Measurements from ENCODE around the gene MYG1.

Gene MYG1

GRCh38 chr12:53338017-53338416, 38.5 kb downstream of the MYG1 start:
- Histone ChIP-seq H3K27ac (no peak overlapping the region), H3K9me3 (ENCODE audit: low read depth, low read length) (no peaks in the 10 kb centered on the region), H3K36me3 (ENCODE audit: insufficient read depth, low read length) (no peaks in the 10 kb centered on the region), H3K9ac (ENCODE audit: insufficient read length) (no peak overlapping the region), H3K4me3 (no peak overlapping the region)
- TF ChIP-seq POLR2AphosphoS5 (IDR thresholded peaks at IDR 0.05; ENCODE audit: borderline replicate concordance, low read depth, low read length): no peak
- TF ChIP-seq EZH2 (IDR thresholded peaks at IDR 0.05): no peak
- no peak for TF ChIP-seq FOXP2 (optimal IDR thresholded peaks at IDR 0.05; ENCODE audit: control extremely low read depth, extremely low read length, insufficient read depth)
- no peak for DNase-seq (ENCODE audit: low read depth, low spot score)

- Histone ChIP-seq H3K9me3 (ENCODE audit: low read depth, low read length) (no peaks in the 10 kb centered on the region), H3K36me3 (ENCODE audit: insufficient read depth, low read length) (no peaks in the 10 kb centered on the region), H3K9ac (ENCODE audit: insufficient read length) (no peak overlapping the region), H3K27ac (no peak overlapping the region), H3K4me3 (no peak overlapping the region)
- TF ChIP-seq EZH2 (IDR thresholded peaks at IDR 0.05) (no peak), POLR2AphosphoS5 (IDR thresholded peaks at IDR 0.05; ENCODE audit: borderline replicate concordance, low read depth, low read length) (no peak), FOXP2 (optimal IDR thresholded peaks at IDR 0.05; ENCODE audit: control extremely low read depth, extremely low read length, insufficient read depth) (no peak)
- no peak for DNase-seq (ENCODE audit: low read depth, low spot score)
These were observed 39.4 kb downstream of the MYG1 start for GRCh38 chr12:53338916-53339315.

GRCh38 chr12:53340398-53340797, 40.9 kb downstream of the MYG1 start:
- DNase-seq (ENCODE audit: low read depth, low spot score): no peak
- no peak for TF ChIP-seq EZH2 (IDR thresholded peaks at IDR 0.05)
- Histone ChIP-seq H3K27ac (no peak overlapping the region), H3K4me3 (no peak overlapping the region), H3K36me3 (ENCODE audit: insufficient read depth, low read length) (no peaks in the 10 kb centered on the region), H3K9me3 (ENCODE audit: low read depth, low read length) (no peaks in the 10 kb centered on the region), H3K9ac (ENCODE audit: insufficient read length) (no peak overlapping the region)

GRCh38 chr12:53343449-53343848, 44.0 kb downstream of the MYG1 start:
- no peak overlapping the region for H3K4me3 ChIP-seq
- TF ChIP-seq POLR2AphosphoS5 (IDR thresholded peaks at IDR 0.05; ENCODE audit: borderline replicate concordance, low read depth, low read length): no peak
- no peak for TF ChIP-seq EZH2 (IDR thresholded peaks at IDR 0.05)
- no peak for TF ChIP-seq FOXP2 (optimal IDR thresholded peaks at IDR 0.05; ENCODE audit: control extremely low read depth, extremely low read length, insufficient read depth)
- no peak for DNase-seq (ENCODE audit: low read depth, low spot score)
- H3K36me3 ChIP-seq (ENCODE audit: insufficient read depth, low read length): no peaks in the 10 kb centered on the region
- no peaks in the 10 kb centered on the region for H3K9me3 ChIP-seq (ENCODE audit: low read depth, low read length)
- no peak overlapping the region for H3K9ac ChIP-seq (ENCODE audit: insufficient read length)
- H3K27ac ChIP-seq: no peak overlapping the region

- Histone ChIP-seq H3K36me3 (ENCODE audit: insufficient read depth, low read length) (no peaks in the 10 kb centered on the region), H3K27ac (no peak overlapping the region), H3K4me3 (no peak overlapping the region), H3K9me3 (ENCODE audit: low read depth, low read length) (no peaks in the 10 kb centered on the region), H3K9ac (ENCODE audit: insufficient read length) (no peak overlapping the region)
- DNase-seq (ENCODE audit: low read depth, low spot score): no peak
- TF ChIP-seq POLR2AphosphoS5 (IDR thresholded peaks at IDR 0.05; ENCODE audit: borderline replicate concordance, low read depth, low read length) (no peak), EZH2 (IDR thresholded peaks at IDR 0.05) (no peak), FOXP2 (optimal IDR thresholded peaks at IDR 0.05; ENCODE audit: control extremely low read depth, extremely low read length, insufficient read depth) (no peak)
These were observed 44.5 kb downstream of the MYG1 start for GRCh38 chr12:53343969-53344368.

GRCh38 chr12:53344487-53344823, 45.0 kb downstream of the MYG1 start:
- TF ChIP-seq EZH2 (IDR thresholded peaks at IDR 0.05) (no peak), FOXP2 (optimal IDR thresholded peaks at IDR 0.05; ENCODE audit: control extremely low read depth, extremely low read length, insufficient read depth) (no peak), POLR2AphosphoS5 (IDR thresholded peaks at IDR 0.05; ENCODE audit: borderline replicate concordance, low read depth, low read length) (no peak)
- Histone ChIP-seq H3K27ac (no peak overlapping the region), H3K4me3 (no peak overlapping the region), H3K9ac (ENCODE audit: insufficient read length) (no peak overlapping the region), H3K9me3 (ENCODE audit: low read depth, low read length) (no peaks in the 10 kb centered on the region), H3K36me3 (ENCODE audit: insufficient read depth, low read length) (no peaks in the 10 kb centered on the region)
- DNase-seq (ENCODE audit: low read depth, low spot score): no peak

- Histone ChIP-seq H3K36me3 (ENCODE audit: insufficient read depth, low read length) (no peaks in the 10 kb centered on the region), H3K27ac (peak overlapping the region; percentile 68), H3K9ac (ENCODE audit: insufficient read length) (peak overlapping the region; percentile 51), H3K9me3 (ENCODE audit: low read depth, low read length) (no peaks in the 10 kb centered on the region), H3K4me3 (peak overlapping the region; percentile 78)
- DNase-seq (ENCODE audit: low read depth, low spot score): no peak
- no peak for TF ChIP-seq EZH2 (IDR thresholded peaks at IDR 0.05)
- 0 out of 2 replicates have a peak, but pooled peaks have one; percentile 2 for TF ChIP-seq POLR2AphosphoS5 (IDR thresholded peaks at IDR 0.05; ENCODE audit: borderline replicate concordance, low read depth, low read length)
- no peak for TF ChIP-seq FOXP2 (optimal IDR thresholded peaks at IDR 0.05; ENCODE audit: control extremely low read depth, extremely low read length, insufficient read depth)
These were observed 45.5 kb downstream of the MYG1 start for GRCh38 chr12:53344824-53345485.

- Histone ChIP-seq H3K27ac (peak overlapping the region; percentile 84), H3K4me3 (peak overlapping the region; percentile 78), H3K9me3 (ENCODE audit: low read depth, low read length) (no peaks in the 10 kb centered on the region), H3K9ac (ENCODE audit: insufficient read length) (peak overlapping the region; percentile 51), H3K36me3 (ENCODE audit: insufficient read depth, low read length) (no peaks in the 10 kb centered on the region)
- DNase-seq (ENCODE audit: low read depth, low spot score): peak; percentile 66
- TF ChIP-seq EZH2 (IDR thresholded peaks at IDR 0.05): no peak
- TF ChIP-seq POLR2AphosphoS5 (IDR thresholded peaks at IDR 0.05; ENCODE audit: borderline replicate concordance, low read depth, low read length): peak; percentile 19; the same call in 1 of the 2 replicates
- peak; percentile 92 for TF ChIP-seq FOXP2 (optimal IDR thresholded peaks at IDR 0.05; ENCODE audit: control extremely low read depth, extremely low read length, insufficient read depth)
These were observed 46.1 kb downstream of the MYG1 start for GRCh38 chr12:53345486-53346188.

Data from SK-N-MC (cell line).